H1 (cell line): Measurements from ENCODE around the gene SELENOF. TPM values are rescaled to one million over a fixed set of nuclear protein-coding genes. Genes with fewer than 3 reads are reported as not detected.

Experiments used
- CTCF ChIA-PET: fragments of 300-600 bp; sonication (Branson Sonifier 250); formaldehyde crosslinking; loops from one replicate; lab custom pipeline; 2021; ENCODE audit not compliant: partially characterized antibody; lab: Charles Lee
- POLR2A ChIA-PET: fragments of 300-600 bp; sonication (Branson Sonifier 250); formaldehyde crosslinking; loops from one replicate; lab custom pipeline; 2021; ENCODE audit warnings: inconsistent platforms; ENCODE audit not compliant: partially characterized antibody; lab: Charles Lee
- DNase-seq, 2 experiments: peaks; one replicate each; pipeline versions ENCODE4 v3.0.0 to v3.0.0-alpha.2; 2010 to 2022; ENCODE audit warnings: low spot score in 2 of 2, low read depth in 1 of 2, mixed read lengths in 1 of 2
- FAIRE-seq: peaks from 2 replicates; lab custom pipeline; 2011; peaks lifted over from hg19 to GRCh38; lab: Jason Lieb, UNC
- H2AFZ ChIP-seq: 2 replicates; pipeline ENCODE4 v1.8.1; 2012; ENCODE audit warnings: low read length, inconsistent platforms
- H2AK5ac ChIP-seq: 2 replicates; pipeline ENCODE4 v1.6.1; 2013; ENCODE audit warnings: low read depth, low read length
- H2BK120ac ChIP-seq: replicated peaks from 2 replicates; pipeline ENCODE3; 2013; ENCODE audit warnings: low read depth, low read length, inconsistent platforms
- H2BK12ac ChIP-seq: 2 replicates; pipeline ENCODE4 v1.6.1; 2013; ENCODE audit warnings: low read depth, low read length
- H2BK15ac ChIP-seq: 2 replicates; pipeline ENCODE4 v1.6.1; 2013; ENCODE audit warnings: low read length
- H2BK20ac ChIP-seq: 2 replicates; pipeline ENCODE4 v1.6.1; 2013; ENCODE audit warnings: low read length
- H2BK5ac ChIP-seq: 2 replicates; pipeline ENCODE4 v1.6.1; 2013; ENCODE audit warnings: low read depth, low read length
- H3K14ac ChIP-seq: 2 replicates; pipeline ENCODE4 v1.6.1; 2013; ENCODE audit warnings: inconsistent platforms; ENCODE audit not compliant: insufficient read length
- H3K18ac ChIP-seq: 2 replicates; pipeline ENCODE4 v1.6.1; 2013; ENCODE audit warnings: low read length; ENCODE audit errors: extremely low read depth
- H3K23ac ChIP-seq: 2 replicates; pipeline ENCODE4 v1.6.1; 2013; ENCODE audit warnings: inconsistent platforms; ENCODE audit not compliant: insufficient read length
- H3K23me2 ChIP-seq: 2 replicates; pipeline ENCODE4 v1.6.1; 2013; ENCODE audit warnings: low read depth, low read length
- H3K27ac ChIP-seq: 2 replicates; pipeline ENCODE4 v1.6.1; 2011; ENCODE audit warnings: low read depth, low read length, inconsistent platforms
- H3K27me3 ChIP-seq, 4 experiments: replicated peaks in 1 of 4; 1 replicate in 1 of 4; 2 replicates in 3 of 4; pipeline versions ENCODE4 v1.6.1 to v1.8.1; 2011 to 2013; ENCODE audit warnings: low read length in 3 of 4, mild to moderate bottlenecking in 3 of 4, inconsistent platforms in 2 of 4, mixed read lengths in 2 of 4, moderate library complexity in 1 of 4; ENCODE audit not compliant: control insufficient read depth in 3 of 4, insufficient read depth in 3 of 4; ENCODE audit errors: extremely low read depth in 1 of 4
- H3K36me3 ChIP-seq, 4 experiments: 2 replicates each; pipeline versions ENCODE4 v1.6.1 to v1.8.1; 2011 to 2013; ENCODE audit warnings: mild to moderate bottlenecking in 4 of 4, low read length in 3 of 4, moderate library complexity in 2 of 4, control low read depth in 1 of 4, inconsistent platforms in 1 of 4; ENCODE audit not compliant: insufficient read depth in 4 of 4, control insufficient read depth in 2 of 4
- H3K4ac ChIP-seq: replicated peaks from 2 replicates; pipeline ENCODE3; 2013; ENCODE audit warnings: low read length, low read depth, mixed read lengths, inconsistent platforms; ENCODE audit not compliant: insufficient read length
- H3K4me1 ChIP-seq, 4 experiments: replicated peaks in 1 of 4; 1 replicate in 1 of 4; 2 replicates in 3 of 4; pipeline versions ENCODE4 v1.6.1 to v1.8.1; 2011 to 2013; ENCODE audit warnings: low read length in 3 of 4, inconsistent platforms in 2 of 4, mixed read lengths in 1 of 4; ENCODE audit not compliant: insufficient read depth in 4 of 4, control insufficient read depth in 3 of 4
- H3K4me2 ChIP-seq, 2 experiments: 2 replicates each; pipeline versions ENCODE4 v1.6.1 to v1.8.1; 2011 to 2013; ENCODE audit warnings: low read depth in 2 of 2, low read length in 2 of 2, control low read depth in 1 of 2, inconsistent platforms in 1 of 2, mild to moderate bottlenecking in 1 of 2; ENCODE audit not compliant: insufficient read depth in 1 of 2
- H3K4me3 ChIP-seq, 4 experiments: fragments of 200-600, 300-600 bp in 1 of 4; sonication (generic), shearing (Covaris generic), sonication (Bioruptor Twin) in 1 of 4; 2 replicates each; pipeline versions ENCODE4 v1.5.1 to v1.8.1; 2011 to 2016; ENCODE audit warnings: low read length in 4 of 4, low read depth in 3 of 4, control low read depth in 2 of 4, inconsistent platforms in 2 of 4, mild to moderate bottlenecking in 2 of 4, mixed read lengths in 1 of 4, moderate library complexity in 1 of 4; ENCODE audit not compliant: insufficient read depth in 2 of 4; ENCODE audit errors: extremely low read depth in 1 of 4
- H3K56ac ChIP-seq: replicated peaks from 2 replicates; pipeline ENCODE3; 2013; ENCODE audit warnings: low read depth, mild to moderate bottlenecking, mixed read lengths, low read length, inconsistent platforms; ENCODE audit not compliant: insufficient read length
- H3K79me1 ChIP-seq: 2 replicates; pipeline ENCODE4 v1.6.1; 2013; ENCODE audit warnings: low read depth, low read length, control low read depth
- H3K79me2 ChIP-seq, 2 experiments: 2 replicates each; pipeline versions ENCODE4 v1.6.1 to v1.8.1; 2012 to 2013; ENCODE audit warnings: low read length in 2 of 2, mild to moderate bottlenecking in 2 of 2, inconsistent platforms in 1 of 2; ENCODE audit not compliant: insufficient read depth in 2 of 2, control insufficient read depth in 1 of 2
- H3K9ac ChIP-seq, 4 experiments: replicated peaks in 1 of 4; 1 replicate in 1 of 4; 2 replicates in 3 of 4; pipeline versions ENCODE4 v1.6.1 to v1.8.1; 2011 to 2013; ENCODE audit warnings: low read depth in 3 of 4, low read length in 3 of 4, control low read depth in 2 of 4, mild to moderate bottlenecking in 2 of 4, moderate library complexity in 2 of 4, inconsistent platforms in 1 of 4; ENCODE audit errors: extremely low read depth in 1 of 4
- H3K9me3 ChIP-seq, 2 experiments: 2 replicates each; pipeline versions ENCODE4 v1.6.1 to v1.8.1; 2012 to 2013; ENCODE audit warnings: mild to moderate bottlenecking in 2 of 2, moderate library complexity in 2 of 2, control low read depth in 1 of 2, inconsistent platforms in 1 of 2, low read depth in 1 of 2, low read length in 1 of 2, mixed read lengths in 1 of 2; ENCODE audit not compliant: insufficient read depth in 2 of 2
- H4K20me1 ChIP-seq, 2 experiments: replicated peaks in 1 of 2; 2 replicates each; pipeline versions ENCODE3 to v1.8.1; 2011 to 2013; ENCODE audit warnings: inconsistent platforms in 2 of 2, low read length in 2 of 2, mild to moderate bottlenecking in 1 of 2; ENCODE audit not compliant: insufficient read depth in 2 of 2, control insufficient read depth in 1 of 2
- H4K5ac ChIP-seq: 2 replicates; pipeline ENCODE4 v1.6.1; 2013; ENCODE audit warnings: low read length, low read depth, mixed read lengths, inconsistent platforms; ENCODE audit not compliant: insufficient read length
- H4K8ac ChIP-seq: 2 replicates; pipeline ENCODE4 v1.8.0; 2013; ENCODE audit warnings: mild to moderate bottlenecking, moderate library complexity, low read length, inconsistent platforms; ENCODE audit not compliant: insufficient read depth; ENCODE audit errors: extremely low read depth
- H4K91ac ChIP-seq: replicated peaks from 2 replicates; pipeline ENCODE3; 2013; ENCODE audit warnings: low read length, mixed read lengths, inconsistent platforms; ENCODE audit not compliant: insufficient read length
- RNF2 ChIP-seq: fragments of 200-900, 300-1000 bp; sonication (generic); IDR thresholded peaks from 2 replicates; pipeline ENCODE4 v1.7.1; 2016; ENCODE audit warnings: borderline replicate concordance, low read depth, mild to moderate bottlenecking, antibody characterized with exemption, low read length; ENCODE audit not compliant: poor library complexity, severe bottlenecking; ENCODE audit errors: missing control alignments
- WGBS, 2 experiments: shearing (Covaris generic) in 1 of 2; methylation state at CpG; one replicate each; pipeline versions ENCODE4 v1.1.6 to v1.1.7; 2013 to 2015; ENCODE audit warnings: low lambda C conversion rate in 2 of 2, mixed read lengths in 2 of 2, inconsistent platforms in 1 of 2, low coverage in 1 of 2, missing lambda C conversion rate in 1 of 2; ENCODE audit not compliant: insufficient replicate concordance in 2 of 2, insufficient coverage in 1 of 2, insufficient read length in 1 of 2; ENCODE audit errors: extremely low coverage in 1 of 2, missing lambda C conversion rate in 1 of 2; 5-methylcytosine and 5-hydroxymethylcytosine counted together
- polyA plus RNA-seq, 7 experiments: library from polyadenylated mRNA; depleted of rRNA in 3 of 7; stranded (reverse) in 5 of 7; unstranded in 2 of 7; fragments of >200 nt in 5 of 7; fragments of 200-250 nt in 2 of 7; gene quantifications; 1 replicate in 5 of 7; 2 replicates in 1 of 7; 4 replicates in 1 of 7; pipeline versions ENCODE4 v1.2.1 to v1.2.3, GENCODE V29; 2011 to 2013; ENCODE audit warnings: missing spikeins in 2 of 7, mixed read lengths in 2 of 7
- total RNA-seq: library from RNA; stranded (reverse); fragmentation: NEBNext Ultra II Directional; extraction: Animal tissue kit (Norgen Biotek cat#: 25700); gene quantifications from 2 replicates; pipeline ENCODE4 v1.2.1, GENCODE V29; 2021

Gene SELENOF
- total and polyA plus RNA-seq, 2 of the 8 experiments (the other 6 are each of a cell fraction or from before 2014, with no cell fraction given) = 70.7 to 163 TPM

- no peak overlapping the region for H3K14ac ChIP-seq
- no peaks in the 10 kb centered on the region for H3K79me1 ChIP-seq
- H3K4me3 ChIP-seq = peak overlapping the region; percentile 98 to 99 (median 98)
- no peak overlapping the region for H2BK120ac ChIP-seq
- no peak overlapping the region for H2BK20ac ChIP-seq
- no peak overlapping the region for H2BK5ac ChIP-seq
- no peaks in the 10 kb centered on the region for H3K36me3 ChIP-seq
- H2BK12ac ChIP-seq = peak overlapping the region; percentile 19; the same call in 1 of the 2 replicates
- H3K27me3 ChIP-seq = no peaks in the 10 kb centered on the region
- H3K9me3 ChIP-seq = no peaks in the 10 kb centered on the region
- H3K23me2 ChIP-seq = no peaks in the 10 kb centered on the region
- H3K4ac ChIP-seq = no peak overlapping the region
- FAIRE-seq (no peak), DNase-seq (no peak)
- no peak overlapping the region for H3K23ac ChIP-seq
- no peak overlapping the region for H4K91ac ChIP-seq
- H3K18ac ChIP-seq = no peak overlapping the region
- peaks cover 2 to 5% of the 10 kb centered on the region in 2 experiments for H4K20me1 ChIP-seq
- peak overlapping the region; percentile 87; the same call in 1 of the 2 replicates for H3K27ac ChIP-seq
- peak overlapping the region; percentile 72 to 79 for H3K4me2 ChIP-seq
- no peak overlapping the region for H2AK5ac ChIP-seq
- WGBS, 2 experiments = 5 to 100% methylated on average over 3 to 14 of the region's 14 CpGs
- POLR2A ChIA-PET = interaction anchor here (0.6 to 5.1 kb wide), 11 partner anchors 9 to 60 kb away, joined by 3 to 49 read pairs (median 7); no protein-coding TSS in a partner anchor
- CTCF ChIA-PET = interaction anchor here (0.6 to 1.7 kb wide), 7 partner anchors 16 to 118 kb away, joined by 3 to 8 read pairs (median 4); no protein-coding TSS in a partner anchor
- H3K9ac ChIP-seq = peak overlapping the region in 3 of 4 experiments; percentile 82 to 88 (median 85); a peak in 6 of 7 replicates
- peaks cover 35 to 90% of the 10 kb centered on the region in 2 experiments for H3K79me2 ChIP-seq
- no peak overlapping the region for H2BK15ac ChIP-seq
- peaks cover 0 to 3% (median 2%) of the 10 kb centered on the region in 4 experiments; a peak in 3 of 7 replicates for H3K4me1 ChIP-seq
- H4K8ac ChIP-seq = no peak overlapping the region
- H4K5ac ChIP-seq = no peak overlapping the region
- H3K56ac ChIP-seq = no peak overlapping the region
- no peak overlapping the region for H2AFZ ChIP-seq
- TF ChIP-seq RNF2 = no peak
Observed at GRCh38 chr1:86915737-86916235, 1.9 kb upstream of the SELENOF start.
